ENCODE results near the gene FAM222A.

FAM222A gene

GRCh38 chr12:109722721-109723094, 9.1 kb downstream of the FAM222A start:
- no peaks in the 10 kb centered on the region for H3K9me3 Mint-ChIP-seq
- H3K4me3 Mint-ChIP-seq, result no peak overlapping the region
- peaks cover 15% of the 10 kb centered on the region for H3K27me3 Mint-ChIP-seq
- no peak overlapping the region for H3K27ac Mint-ChIP-seq
- no peaks in the 10 kb centered on the region for H3K36me3 Mint-ChIP-seq (ENCODE audit: low read depth)
- DNase-seq, result no peak
- no peaks in the 10 kb centered on the region for H3K4me1 Mint-ChIP-seq (ENCODE audit: low read depth)

GRCh38 chr12:109723311-109723881, 9.8 kb downstream of the FAM222A start:
- Mint-ChIP-seq H3K27me3 (peaks cover 11% of the 10 kb centered on the region), H3K9me3 (no peaks in the 10 kb centered on the region), H3K4me1 (ENCODE audit: low read depth) (peaks cover 3% of the 10 kb centered on the region), H3K4me3 (no peak overlapping the region), H3K36me3 (ENCODE audit: low read depth) (no peaks in the 10 kb centered on the region), H3K27ac (no peak overlapping the region)
- no peak for DNase-seq

- Mint-ChIP-seq H3K4me1 (ENCODE audit: low read depth) (peaks cover 3% of the 10 kb centered on the region), H3K27me3 (peaks cover 2% of the 10 kb centered on the region), H3K27ac (no peak overlapping the region), H3K9me3 (no peaks in the 10 kb centered on the region), H3K4me3 (no peak overlapping the region), H3K36me3 (ENCODE audit: low read depth) (no peaks in the 10 kb centered on the region)
- no peak for DNase-seq
These were observed 10.8 kb downstream of the FAM222A start for GRCh38 chr12:109724321-109724892.

GRCh38 chr12:109725321-109726105, 11.9 kb downstream of the FAM222A start:
- H3K4me1 Mint-ChIP-seq (ENCODE audit: low read depth), result peaks cover 3% of the 10 kb centered on the region
- H3K4me3 Mint-ChIP-seq, result no peak overlapping the region
- no peaks in the 10 kb centered on the region for H3K27me3 Mint-ChIP-seq
- H3K9me3 Mint-ChIP-seq, result no peaks in the 10 kb centered on the region
- H3K27ac Mint-ChIP-seq, result no peak overlapping the region
- no peak for DNase-seq
- no peaks in the 10 kb centered on the region for H3K36me3 Mint-ChIP-seq (ENCODE audit: low read depth)

- Mint-ChIP-seq H3K27ac (no peak overlapping the region), H3K27me3 (no peaks in the 10 kb centered on the region), H3K4me1 (ENCODE audit: low read depth) (peaks cover 3% of the 10 kb centered on the region), H3K4me3 (no peak overlapping the region), H3K9me3 (no peaks in the 10 kb centered on the region), H3K36me3 (ENCODE audit: low read depth) (no peaks in the 10 kb centered on the region)
- DNase-seq, result no peak
These were observed 12.5 kb downstream of the FAM222A start for GRCh38 chr12:109726106-109726497.

- Mint-ChIP-seq H3K4me1 (ENCODE audit: low read depth) (peaks cover 3% of the 10 kb centered on the region), H3K9me3 (no peaks in the 10 kb centered on the region), H3K36me3 (ENCODE audit: low read depth) (no peaks in the 10 kb centered on the region), H3K4me3 (no peak overlapping the region), H3K27me3 (no peaks in the 10 kb centered on the region), H3K27ac (no peak overlapping the region)
- no peak for DNase-seq
These were observed 12.9 kb downstream of the FAM222A start for GRCh38 chr12:109726511-109727038.

- peaks cover 3% of the 10 kb centered on the region for H3K4me1 Mint-ChIP-seq (ENCODE audit: low read depth)
These were observed 13.6 kb downstream of the FAM222A start for GRCh38 chr12:109727039-109727723.

GRCh38 chr12:109727746-109728726, 14.4 kb downstream of the FAM222A start:
- Mint-ChIP-seq H3K9me3 (no peaks in the 10 kb centered on the region), H3K36me3 (ENCODE audit: low read depth) (no peaks in the 10 kb centered on the region), H3K4me3 (no peak overlapping the region), H3K27ac (no peak overlapping the region), H3K27me3 (peaks cover 4% of the 10 kb centered on the region), H3K4me1 (ENCODE audit: low read depth) (peaks cover 3% of the 10 kb centered on the region)
- no peak for DNase-seq

More at GRCh38 chr12:109727039-109727723, 13.6 kb downstream of the FAM222A start:
- Mint-ChIP-seq H3K27me3 (no peaks in the 10 kb centered on the region), H3K27ac (no peak overlapping the region), H3K4me3 (no peak overlapping the region), H3K36me3 (ENCODE audit: low read depth) (no peaks in the 10 kb centered on the region), H3K9me3 (no peaks in the 10 kb centered on the region)
- DNase-seq, result no peak

- no peak overlapping the region for H3K4me3 Mint-ChIP-seq
- peaks cover 11% of the 10 kb centered on the region for H3K27me3 Mint-ChIP-seq
- no peak for DNase-seq
- H3K9me3 Mint-ChIP-seq, result no peaks in the 10 kb centered on the region
- H3K4me1 Mint-ChIP-seq (ENCODE audit: low read depth), result peaks cover 3% of the 10 kb centered on the region
- H3K36me3 Mint-ChIP-seq (ENCODE audit: low read depth), result no peaks in the 10 kb centered on the region
- no peak overlapping the region for H3K27ac Mint-ChIP-seq
These were observed 15.3 kb downstream of the FAM222A start for GRCh38 chr12:109728921-109729320.

GRCh38 chr12:109729371-109729781, 15.8 kb downstream of the FAM222A start:
- Mint-ChIP-seq H3K27me3 (peaks cover 15% of the 10 kb centered on the region), H3K36me3 (ENCODE audit: low read depth) (no peaks in the 10 kb centered on the region), H3K4me3 (no peak overlapping the region), H3K9me3 (no peaks in the 10 kb centered on the region), H3K27ac (no peak overlapping the region), H3K4me1 (ENCODE audit: low read depth) (peaks cover 3% of the 10 kb centered on the region)
- DNase-seq, result no peak

- Mint-ChIP-seq H3K9me3 (no peaks in the 10 kb centered on the region), H3K27ac (no peak overlapping the region), H3K36me3 (ENCODE audit: low read depth) (no peaks in the 10 kb centered on the region), H3K4me1 (ENCODE audit: low read depth) (peaks cover 3% of the 10 kb centered on the region), H3K4me3 (no peak overlapping the region), H3K27me3 (peaks cover 19% of the 10 kb centered on the region)
- DNase-seq, result no peak
These were observed 16.2 kb downstream of the FAM222A start for GRCh38 chr12:109729801-109730200.

- no peaks in the 10 kb centered on the region for H3K36me3 Mint-ChIP-seq (ENCODE audit: low read depth)
- H3K27ac Mint-ChIP-seq, result no peak overlapping the region
- H3K9me3 Mint-ChIP-seq, result no peaks in the 10 kb centered on the region
- peaks cover 3% of the 10 kb centered on the region for H3K4me1 Mint-ChIP-seq (ENCODE audit: low read depth)
- no peak for DNase-seq
- H3K4me3 Mint-ChIP-seq, result no peak overlapping the region
- peaks cover 27% of the 10 kb centered on the region for H3K27me3 Mint-ChIP-seq
These were observed 16.9 kb downstream of the FAM222A start for GRCh38 chr12:109730306-109731145.

GRCh38 chr12:109731231-109731731, 17.7 kb downstream of the FAM222A start:
- H3K4me1 Mint-ChIP-seq (ENCODE audit: low read depth), result peaks cover 3% of the 10 kb centered on the region
- H3K27me3 Mint-ChIP-seq, result peaks cover 34% of the 10 kb centered on the region
- H3K4me3 Mint-ChIP-seq, result no peak overlapping the region
- no peak for DNase-seq
- no peaks in the 10 kb centered on the region for H3K9me3 Mint-ChIP-seq
- H3K36me3 Mint-ChIP-seq (ENCODE audit: low read depth), result no peaks in the 10 kb centered on the region
- no peak overlapping the region for H3K27ac Mint-ChIP-seq
